ENCODE results near the gene LNP1. TPM values are rescaled to one million over a fixed set of nuclear protein-coding genes. Genes with fewer than 3 reads are reported as not detected.

The LNP1 gene
- total RNA-seq, 4 donors from 2014 or later = 0.27 to 2.2 (median 0.40) TPM; not detected in 1

GRCh38 chr3:100374521-100374920 lies 26.8 kb upstream of the LNP1 start:
- Histone ChIP-seq H3K27me3 (no peaks in the 10 kb centered on the region), H3K36me3 (peaks cover 0 to 67% (median 18%) of the 10 kb centered on the region in 4 donors), H3K9me3 (no peaks in the 10 kb centered on the region), H3K4me1 (no peaks in the 10 kb centered on the region), H3K27ac (no peak overlapping the region), H3K4me3 (no peak overlapping the region)
- no peak for TF ChIP-seq EP300 (IDR thresholded peaks at IDR 0.05; ENCODE audit: low read depth)
- TF ChIP-seq POLR2A (IDR thresholded peaks at IDR 0.05) = no peak
- TF ChIP-seq, protein P1, sequence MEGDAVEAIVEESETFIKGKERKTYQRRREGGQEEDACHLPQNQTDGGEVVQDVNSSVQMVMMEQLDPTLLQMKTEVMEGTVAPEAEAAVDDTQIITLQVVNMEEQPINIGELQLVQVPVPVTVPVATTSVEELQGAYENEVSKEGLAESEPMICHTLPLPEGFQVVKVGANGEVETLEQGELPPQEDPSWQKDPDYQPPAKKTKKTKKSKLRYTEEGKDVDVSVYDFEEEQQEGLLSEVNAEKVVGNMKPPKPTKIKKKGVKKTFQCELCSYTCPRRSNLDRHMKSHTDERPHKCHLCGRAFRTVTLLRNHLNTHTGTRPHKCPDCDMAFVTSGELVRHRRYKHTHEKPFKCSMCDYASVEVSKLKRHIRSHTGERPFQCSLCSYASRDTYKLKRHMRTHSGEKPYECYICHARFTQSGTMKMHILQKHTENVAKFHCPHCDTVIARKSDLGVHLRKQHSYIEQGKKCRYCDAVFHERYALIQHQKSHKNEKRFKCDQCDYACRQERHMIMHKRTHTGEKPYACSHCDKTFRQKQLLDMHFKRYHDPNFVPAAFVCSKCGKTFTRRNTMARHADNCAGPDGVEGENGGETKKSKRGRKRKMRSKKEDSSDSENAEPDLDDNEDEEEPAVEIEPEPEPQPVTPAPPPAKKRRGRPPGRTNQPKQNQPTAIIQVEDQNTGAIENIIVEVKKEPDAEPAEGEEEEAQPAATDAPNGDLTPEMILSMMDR (IDR thresholded peaks at IDR 0.05) = no peak
- no peak for TF ChIP-seq POLR2AphosphoS5 (IDR thresholded peaks at IDR 0.05)
- intact Hi-C loops (cut with DNase I; ENCODE audit: low total_unique reads) = no loop called here
- in situ Hi-C loops (cut with MboI; ENCODE audit: low pct_ligation_motif_present in 1 of 4, low pct_unique_long_range_greater_than_20kb in 1 of 4, low sequenced_read_pairs in 3 of 4) = no loop called here
- no peak for DNase-seq

- intact Hi-C loops (cut with DNase I; ENCODE audit: low total_unique reads) = no loop called here
- no peak overlapping the region for H3K27ac ChIP-seq
- no peaks in the 10 kb centered on the region for H3K9me3 ChIP-seq
- H3K4me1 ChIP-seq = no peaks in the 10 kb centered on the region
- no peaks in the 10 kb centered on the region for H3K27me3 ChIP-seq
- 99 to 100% methylated on average over 1 to 4 of the region's 4 CpGs for WGBS, 2 donors (ENCODE audit: low coverage in 1 of 2)
- TF ChIP-seq POLR2A (IDR thresholded peaks at IDR 0.05) = no peak
- TF ChIP-seq EP300 (IDR thresholded peaks at IDR 0.05; ENCODE audit: low read depth) = no peak
- TF ChIP-seq POLR2AphosphoS5 (IDR thresholded peaks at IDR 0.05) = no peak
- TF ChIP-seq, protein P1 (IDR thresholded peaks at IDR 0.05) = no peak
- in situ Hi-C loops (cut with MboI; ENCODE audit: low pct_ligation_motif_present in 1 of 4, low pct_unique_long_range_greater_than_20kb in 1 of 4, low sequenced_read_pairs in 3 of 4) = no loop called here
- DNase-seq = no peak
- H3K36me3 ChIP-seq = peaks cover 0 to 76% (median 17%) of the 10 kb centered on the region in 4 donors
- no peak overlapping the region for H3K4me3 ChIP-seq
These were observed 25.0 kb upstream of the LNP1 start for GRCh38 chr3:100376301-100376700.

GRCh38 chr3:100384733-100385525 lies 16.4 kb upstream of the LNP1 start:
- in situ Hi-C loops (cut with MboI; ENCODE audit: low pct_ligation_motif_present in 1 of 4, low pct_unique_long_range_greater_than_20kb in 1 of 4, low sequenced_read_pairs in 3 of 4) = no loop called here
- TF ChIP-seq EP300 (IDR thresholded peaks at IDR 0.05; ENCODE audit: low read depth) (no peak), POLR2AphosphoS5 (IDR thresholded peaks at IDR 0.05) (no peak), POLR2A (IDR thresholded peaks at IDR 0.05) (no peak)
- TF ChIP-seq, protein P1 (IDR thresholded peaks at IDR 0.05) = no peak
- H3K27me3 ChIP-seq = no peaks in the 10 kb centered on the region
- H3K36me3 ChIP-seq = peaks cover 0 to 37% (median 8%) of the 10 kb centered on the region in 4 donors
- 87 to 90% methylated on average over 6 to 8 of the region's 8 CpGs for WGBS, 2 donors (ENCODE audit: low coverage in 1 of 2)
- H3K4me3 ChIP-seq = no peak overlapping the region
- H3K4me1 ChIP-seq = peaks cover 0 to 4% (median 0%) of the 10 kb centered on the region in 4 donors
- H3K27ac ChIP-seq = no peak overlapping the region
- no peak for DNase-seq
- intact Hi-C loops (cut with DNase I; ENCODE audit: low total_unique reads) = no loop called here
- H3K9me3 ChIP-seq = peaks cover 8 to 10% of the 10 kb centered on the region in 2 donors

- Histone ChIP-seq H3K36me3 (peaks cover 0 to 22% (median 2%) of the 10 kb centered on the region in 4 donors), H3K27me3 (no peaks in the 10 kb centered on the region), H3K9me3 (peaks cover 8 to 10% of the 10 kb centered on the region in 2 donors), H3K4me3 (no peak overlapping the region), H3K27ac (no peak overlapping the region), H3K4me1 (peaks cover 0 to 4% (median 0%) of the 10 kb centered on the region in 4 donors)
- no peak for DNase-seq
- intact Hi-C loops (cut with DNase I; ENCODE audit: low total_unique reads) (no loop called here), in situ Hi-C loops (cut with MboI; ENCODE audit: low pct_ligation_motif_present in 1 of 4, low pct_unique_long_range_greater_than_20kb in 1 of 4, low sequenced_read_pairs in 3 of 4) (no loop called here)
- TF ChIP-seq POLR2AphosphoS5 (IDR thresholded peaks at IDR 0.05) (no peak), EP300 (IDR thresholded peaks at IDR 0.05; ENCODE audit: low read depth) (no peak), POLR2A (IDR thresholded peaks at IDR 0.05) (no peak)
- TF ChIP-seq, protein P1 (IDR thresholded peaks at IDR 0.05) = no peak
These were observed 14.8 kb upstream of the LNP1 start for GRCh38 chr3:100386437-100387074.
